ENCODE data around the gene PTGFRN.

DNA sequence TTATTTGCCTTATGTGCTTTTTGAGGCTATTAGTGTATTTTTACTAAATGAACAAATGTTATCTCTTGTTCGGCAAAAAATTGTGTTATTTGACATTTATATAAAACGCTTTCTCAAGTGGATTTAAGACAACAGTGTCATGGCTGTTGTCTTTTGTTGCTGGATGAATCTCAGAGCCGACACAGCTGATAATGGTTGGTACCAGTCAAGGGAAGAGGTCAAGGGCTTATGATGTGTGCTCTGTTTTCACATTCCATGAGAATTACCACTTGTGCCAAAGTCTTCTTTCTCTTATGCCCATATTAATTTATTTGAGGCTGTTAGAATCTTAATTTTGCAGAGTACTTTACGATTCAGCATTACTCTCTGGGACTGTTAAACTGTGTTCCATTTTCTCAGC, 74.0 kb downstream of the PTGFRN start:
- TF ChIP-seq, protein P1, sequence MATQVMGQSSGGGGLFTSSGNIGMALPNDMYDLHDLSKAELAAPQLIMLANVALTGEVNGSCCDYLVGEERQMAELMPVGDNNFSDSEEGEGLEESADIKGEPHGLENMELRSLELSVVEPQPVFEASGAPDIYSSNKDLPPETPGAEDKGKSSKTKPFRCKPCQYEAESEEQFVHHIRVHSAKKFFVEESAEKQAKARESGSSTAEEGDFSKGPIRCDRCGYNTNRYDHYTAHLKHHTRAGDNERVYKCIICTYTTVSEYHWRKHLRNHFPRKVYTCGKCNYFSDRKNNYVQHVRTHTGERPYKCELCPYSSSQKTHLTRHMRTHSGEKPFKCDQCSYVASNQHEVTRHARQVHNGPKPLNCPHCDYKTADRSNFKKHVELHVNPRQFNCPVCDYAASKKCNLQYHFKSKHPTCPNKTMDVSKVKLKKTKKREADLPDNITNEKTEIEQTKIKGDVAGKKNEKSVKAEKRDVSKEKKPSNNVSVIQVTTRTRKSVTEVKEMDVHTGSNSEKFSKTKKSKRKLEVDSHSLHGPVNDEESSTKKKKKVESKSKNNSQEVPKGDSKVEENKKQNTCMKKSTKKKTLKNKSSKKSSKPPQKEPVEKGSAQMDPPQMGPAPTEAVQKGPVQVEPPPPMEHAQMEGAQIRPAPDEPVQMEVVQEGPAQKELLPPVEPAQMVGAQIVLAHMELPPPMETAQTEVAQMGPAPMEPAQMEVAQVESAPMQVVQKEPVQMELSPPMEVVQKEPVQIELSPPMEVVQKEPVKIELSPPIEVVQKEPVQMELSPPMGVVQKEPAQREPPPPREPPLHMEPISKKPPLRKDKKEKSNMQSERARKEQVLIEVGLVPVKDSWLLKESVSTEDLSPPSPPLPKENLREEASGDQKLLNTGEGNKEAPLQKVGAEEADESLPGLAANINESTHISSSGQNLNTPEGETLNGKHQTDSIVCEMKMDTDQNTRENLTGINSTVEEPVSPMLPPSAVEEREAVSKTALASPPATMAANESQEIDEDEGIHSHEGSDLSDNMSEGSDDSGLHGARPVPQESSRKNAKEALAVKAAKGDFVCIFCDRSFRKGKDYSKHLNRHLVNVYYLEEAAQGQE (IDR thresholded peaks at IDR 0.05; ENCODE audit: borderline replicate concordance) = no peak
- TF ChIP-seq, protein P2, sequence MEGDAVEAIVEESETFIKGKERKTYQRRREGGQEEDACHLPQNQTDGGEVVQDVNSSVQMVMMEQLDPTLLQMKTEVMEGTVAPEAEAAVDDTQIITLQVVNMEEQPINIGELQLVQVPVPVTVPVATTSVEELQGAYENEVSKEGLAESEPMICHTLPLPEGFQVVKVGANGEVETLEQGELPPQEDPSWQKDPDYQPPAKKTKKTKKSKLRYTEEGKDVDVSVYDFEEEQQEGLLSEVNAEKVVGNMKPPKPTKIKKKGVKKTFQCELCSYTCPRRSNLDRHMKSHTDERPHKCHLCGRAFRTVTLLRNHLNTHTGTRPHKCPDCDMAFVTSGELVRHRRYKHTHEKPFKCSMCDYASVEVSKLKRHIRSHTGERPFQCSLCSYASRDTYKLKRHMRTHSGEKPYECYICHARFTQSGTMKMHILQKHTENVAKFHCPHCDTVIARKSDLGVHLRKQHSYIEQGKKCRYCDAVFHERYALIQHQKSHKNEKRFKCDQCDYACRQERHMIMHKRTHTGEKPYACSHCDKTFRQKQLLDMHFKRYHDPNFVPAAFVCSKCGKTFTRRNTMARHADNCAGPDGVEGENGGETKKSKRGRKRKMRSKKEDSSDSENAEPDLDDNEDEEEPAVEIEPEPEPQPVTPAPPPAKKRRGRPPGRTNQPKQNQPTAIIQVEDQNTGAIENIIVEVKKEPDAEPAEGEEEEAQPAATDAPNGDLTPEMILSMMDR (IDR thresholded peaks at IDR 0.05; ENCODE audit: poor library complexity, severe bottlenecking) = no peak
- TF ChIP-seq RAD21 (conservative IDR thresholded peaks at IDR 0.05) = no peak
- no peak for TF ChIP-seq POLR2AphosphoS5 (IDR thresholded peaks at IDR 0.05)
- no peak for TF ChIP-seq EP300 (conservative IDR thresholded peaks at IDR 0.05; ENCODE audit: poor library complexity, severe bottlenecking)
